Ovary (tissue), 9 donors: ENCODE results near the gene SP6. TPM values are rescaled to one million over a fixed set of nuclear protein-coding genes. Genes with fewer than 3 reads are reported as not detected.

ENCODE experiments used
- DNase-seq, 5 donors: peaks; one replicate each; pipeline ENCODE4 v3.0.0-alpha.2; 2019 to 2020
- H3K27ac ChIP-seq, 2 donors: fragments of 200-600 bp; one replicate each; pipeline versions ENCODE4 v1.5.1 to v1.8.0; 2019 to 2022
- H3K27me3 ChIP-seq: fragments of 200-600 bp; one replicate; pipeline ENCODE4 v1.8.0; 2022
- H3K36me3 ChIP-seq: fragments of 200-600 bp; sonication (generic); one replicate; pipeline ENCODE4 v1.5.1; 2019
- H3K4me1 ChIP-seq: one replicate; pipeline ENCODE4 v1.8.1; 2013; ENCODE audit warnings: mild to moderate bottlenecking, moderate library complexity; ENCODE audit not compliant: insufficient read depth
- H3K4me3 ChIP-seq: fragments of 200-600 bp; sonication (generic); one replicate; pipeline ENCODE4 v1.5.1; 2017
- H3K9me3 ChIP-seq, 2 donors: fragments of 200-600 bp in 1 of 2; sonication (generic) in 1 of 2; one replicate each; pipeline versions ENCODE4 v1.5.1 to v1.8.1; 2013 to 2019; ENCODE audit warnings: mild to moderate bottlenecking in 1 of 2, moderate library complexity in 1 of 2
- CTCF ChIP-seq, 3 donors: fragments of 450-650 bp in 2 of 3; fragments of 200-600 bp in 1 of 3; IDR thresholded peaks; one replicate each; pipeline versions ENCODE4 v1.5.1 to v1.8.0; 2016 to 2022; ENCODE audit warnings: antibody characterized with exemption in 3 of 3, mild to moderate bottlenecking in 1 of 3
- EP300 ChIP-seq: sonication (generic); formaldehyde crosslinking; IDR thresholded peaks from one replicate; pipeline ENCODE4 v1.6.1; 2017; ENCODE audit warnings: antibody characterized with exemption
- POLR2A ChIP-seq: fragments of 450-650 bp; IDR thresholded peaks from one replicate; pipeline ENCODE4 v1.6.1; 2017; ENCODE audit warnings: antibody characterized with exemption, mild to moderate bottlenecking, moderate library complexity
- WGBS, 3 donors: extraction: QIAGEN DNeasy Blood & Tissue Kit in 1 of 3; methylation state at CpG; one replicate each; pipeline versions ENCODE4 v1.1.5 to v1.1.7; 2013 to 2017; 5-methylcytosine and 5-hydroxymethylcytosine counted together
- intact Hi-C, 4 donors: fragments of 100-400 bp; cut with DNase I; formaldehyde crosslinking; loops; one replicate each; pipeline versions ENCODE4 v1.11.0 to v1.15.1; 2022 to 2023
- polyA plus RNA-seq, 2 donors: library from polyadenylated mRNA; stranded (reverse); fragments of 200-250 nt in 1 of 2; fragments of 350-450 nt in 1 of 2; fragmentation: Illumina TruSeq in 1 of 2; extraction: RNeasy Lipid Tissue Mini Kit (QIAGEN cat#74804) in 1 of 2; gene quantifications; one replicate each; pipeline ENCODE4 v1.2.3, GENCODE V29; 2013 to 2014
- total RNA-seq, 7 donors: library from RNA; depleted of rRNA in 2 of 7; stranded (reverse); fragments of >200 nt in 2 of 7; fragmentation: NEBNext Ultra II Directional in 3 of 7; extraction: Animal tissue kit (Norgen Biotek cat#: 25700) in 3 of 7; gene quantifications; one replicate each; pipeline versions ENCODE4 v1.1.0 to v1.2.4, GENCODE V29; 2016 to 2023
- donor health status: DM: no; HTN: no; CAD: no; lungs with moderate emphysema.
- donor health status: DM: no; HTN: no; CAD: no.
- donor health status: Bipolar disorder and iron deficiency.
- donor health status: DM: yes; HTN: yes; CAD: no.
- donor health status: DM: no; HTN: no; CAD: no.
- donor health status: DM: yes; HTN: yes; CAD: no.

The SP6 gene
- total and polyA plus RNA-seq, 9 donors = 0.25 to 4.3 (median 1.1) TPM

- Histone ChIP-seq H3K27ac (no peak overlapping the region), H3K9me3 (no peaks in the 10 kb centered on the region), H3K36me3 (no peaks in the 10 kb centered on the region), H3K27me3 (no peaks in the 10 kb centered on the region), H3K4me3 (no peak overlapping the region), H3K4me1 (no peaks in the 10 kb centered on the region)
- DNase-seq = no peak
- TF ChIP-seq POLR2A (no peak), EP300 (no peak), CTCF (IDR thresholded peaks at IDR 0.05) (no peak)
- 84 to 90% (median 84%) methylated on average over 5 of the region's 5 CpGs for WGBS, 3 donors
- intact Hi-C loops = no loop called here
Observed at GRCh38 chr17:47860386-47860785, 9.4 kb upstream of the SP6 start.

- no peak for TF ChIP-seq CTCF (IDR thresholded peaks at IDR 0.05)
- TF ChIP-seq POLR2A = no peak
- no peak for TF ChIP-seq EP300
- Histone ChIP-seq H3K27me3 (no peaks in the 10 kb centered on the region), H3K4me1 (no peaks in the 10 kb centered on the region), H3K36me3 (no peaks in the 10 kb centered on the region), H3K9me3 (no peaks in the 10 kb centered on the region), H3K4me3 (no peak overlapping the region), H3K27ac (no peak overlapping the region)
- WGBS, 3 donors = 84 to 89% (median 87%) methylated on average over 16 of the region's 16 CpGs
- intact Hi-C loops = no loop called here
- DNase-seq = no peak
Observed at GRCh38 chr17:47857551-47858455, 6.8 kb upstream of the SP6 start.

GRCh38 chr17:47856830-47857229 lies 5.9 kb upstream of the SP6 start:
- intact Hi-C loops = no loop called here
- Histone ChIP-seq H3K4me3 (no peak overlapping the region), H3K27me3 (no peaks in the 10 kb centered on the region), H3K4me1 (no peaks in the 10 kb centered on the region), H3K9me3 (no peaks in the 10 kb centered on the region), H3K36me3 (no peaks in the 10 kb centered on the region), H3K27ac (no peak overlapping the region)
- TF ChIP-seq CTCF (IDR thresholded peaks at IDR 0.05) (no peak), POLR2A (no peak)
- DNase-seq = no peak

- intact Hi-C loops = no loop called here
- DNase-seq = no peak
- Histone ChIP-seq H3K9me3 (no peaks in the 10 kb centered on the region), H3K27me3 (no peaks in the 10 kb centered on the region), H3K4me1 (peaks cover 2% of the 10 kb centered on the region), H3K27ac (no peak overlapping the region), H3K4me3 (no peak overlapping the region), H3K36me3 (no peaks in the 10 kb centered on the region)
- 23 to 36% (median 32%) methylated on average over 3 of the region's 3 CpGs for WGBS, 3 donors
- no peak for TF ChIP-seq EP300
- TF ChIP-seq CTCF (IDR thresholded peaks at IDR 0.05) = no peak
- TF ChIP-seq POLR2A = no peak
Observed at GRCh38 chr17:47855737-47856136, 4.8 kb upstream of the SP6 start.
